Heart left ventricle (tissue), 16 donors: ENCODE data around the gene LYVE1. TPM values are rescaled to one million over a fixed set of nuclear protein-coding genes. Genes with fewer than 3 reads are reported as not detected.

ENCODE experiments used
- ATAC-seq, 4 donors: fragments of 200-7000 bp; cut with Tn5 transposase; one replicate each; pipeline ENCODE4 v1.9.1; 2020 to 2022; ENCODE audit warnings: moderate library complexity in 4 of 4, mild to moderate bottlenecking in 3 of 4, moderate number of reproducible peaks in 1 of 4
- DNase-seq, 5 donors: peaks; one replicate each; pipeline ENCODE4 v3.0.0-alpha.2; 2020
- H3K27ac ChIP-seq, 12 donors: fragments of 200-600 bp; sonication (generic) in 4 of 12; one replicate each; pipeline versions ENCODE4 v1.5.0 to v1.8.0; 2016 to 2022; ENCODE audit warnings: mild to moderate bottlenecking in 2 of 12
- H3K27me3 ChIP-seq, 9 donors: fragments of 200-600 bp; sonication (generic) in 2 of 9; one replicate each; pipeline versions ENCODE4 v1.5.1 to v1.8.0; 2016 to 2022; ENCODE audit warnings: mild to moderate bottlenecking in 3 of 9
- H3K36me3 ChIP-seq, 9 donors: fragments of 200-600 bp; sonication (generic) in 2 of 9; one replicate each; pipeline versions ENCODE4 v1.5.0 to v1.8.0; 2018 to 2022; ENCODE audit warnings: mild to moderate bottlenecking in 2 of 9
- H3K4me1 ChIP-seq, 12 donors: fragments of 200-600 bp; sonication (generic) in 4 of 12; one replicate each; pipeline versions ENCODE4 v1.5.0 to v1.8.0; 2016 to 2022; ENCODE audit warnings: mild to moderate bottlenecking in 3 of 12
- H3K4me3 ChIP-seq, 12 donors: fragments of 200-600 bp; sonication (generic) in 4 of 12; one replicate each; pipeline versions ENCODE4 v1.5.0 to v1.8.0; 2017 to 2022; ENCODE audit warnings: mild to moderate bottlenecking in 9 of 12, moderate library complexity in 4 of 12
- H3K9me3 ChIP-seq, 12 donors: fragments of 200-600 bp; sonication (generic) in 4 of 12; one replicate each; pipeline versions ENCODE4 v1.5.0 to v1.8.0; 2016 to 2022; ENCODE audit warnings: mild to moderate bottlenecking in 1 of 12
- POLR2A ChIP-seq, 2 donors: fragments of 450-650 bp; IDR thresholded peaks; one replicate each; pipeline ENCODE4 v1.6.1; 2017; ENCODE audit warnings: antibody characterized with exemption in 2 of 2, mild to moderate bottlenecking in 2 of 2, moderate library complexity in 2 of 2
- WGBS, 4 donors: extraction: QIAGEN DNeasy Blood & Tissue Kit in 2 of 4; methylation state at CpG; one replicate each; pipeline versions ENCODE4 v1.1.5 to v1.1.7; 2013 to 2018; 5-methylcytosine and 5-hydroxymethylcytosine counted together
- intact Hi-C, 10 donors: fragments of 100-400 bp; cut with DNase I; formaldehyde crosslinking; loops; one replicate each; pipeline versions ENCODE4 v1.11.1 to v1.14.2; 2022
- polyA plus RNA-seq, 2 donors: library from polyadenylated mRNA; stranded (reverse); fragments of 200-250 nt; gene quantifications; one replicate each; pipeline ENCODE4 v1.2.3, GENCODE V29; 2013
- total RNA-seq, 9 donors: library from RNA; depleted of rRNA in 2 of 9; stranded (reverse); fragments of >200 nt in 2 of 9; fragmentation: NEBNext Ultra II Directional in 3 of 9; extraction: Animal tissue kit (Norgen Biotek cat#: 25700) in 3 of 9; gene quantifications; one replicate each; pipeline versions ENCODE4 v1.1.0 to v1.2.4, GENCODE V29; 2016 to 2023
- TF ChIP-seq, protein P1 (sequence below), 12 donors: fragments of 200-600 bp; sonication (generic) in 4 of 12; IDR thresholded peaks; one replicate each; pipeline versions ENCODE4 v1.5.0 to v1.8.0; 2018 to 2022; ENCODE audit warnings: antibody characterized with exemption in 12 of 12, mild to moderate bottlenecking in 5 of 12
- donor health status: ischemic (EF 13 %, LVEDD 7.1; RV severe dilation, severe dysfunction).
- donor health status: healthy with polysubstance abuse.
- donor health status: DM: no; HTN: yes; CAD: no.
- donor health status: DM: no; HTN: no; CAD: no.
- donor health status: ischemic (EF 25% LVEDD 6.9; RV normal size, moderate dysfunction).
- donor health status: ischemic (EF 25% LVEDD 5.7; RV mildly dilated, moderate dysfunction).
- donor health status: healthy.
- donor health status: DM: yes; HTN: yes; CAD: no.
- donor health status: ischemic (EF 35%, LVEDD 5.7; RV mildly dilated, moderate dysfunction).
- donor health status: nonischemic (EF 11% LVEDD 7.7; RV severe dilation, severe dysfunction).
- donor health status: DM: yes; HTN: yes; CAD: no.
- donor health status: PGD.
- donor health status: ischemic (EF 29% LVEDD 5.4; RV normal size, mild dysfunction).
- donor health status: nonischemic (EF 23%, LVEDD 6.1; RV moderate dilation, normal function).

Gene LYVE1
- total and polyA plus RNA-seq, 11 donors: 8.1 to 163 (median 24.1) TPM

DNA sequence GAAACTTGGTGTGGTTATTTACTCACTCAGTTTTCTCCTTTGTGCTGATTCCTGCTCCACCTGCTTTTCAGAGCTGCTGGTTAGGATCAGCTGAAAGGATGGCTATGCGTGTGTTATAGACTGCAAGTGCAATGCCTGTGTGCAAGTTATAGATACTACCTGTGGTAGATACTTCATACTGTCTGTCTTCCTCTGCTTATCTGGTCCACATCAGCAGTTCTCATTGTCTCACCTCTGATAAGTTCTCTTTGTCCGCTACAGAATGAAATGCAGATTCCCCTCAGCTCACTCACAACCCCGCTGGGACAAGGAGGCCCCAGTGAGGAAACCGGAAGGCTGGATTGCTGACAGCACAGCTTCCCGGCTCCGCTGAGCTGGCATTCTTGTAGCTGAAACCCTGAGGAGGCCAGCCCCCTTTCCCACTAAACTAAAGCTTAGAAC, 37.5 kb upstream of the LYVE1 start:
- H3K4me1 ChIP-seq: peaks cover 0 to 86% (median 20%) of the 10 kb centered on the region in 12 donors
- H3K4me3 ChIP-seq: peak overlapping the region in 3 of 12 donors; percentile 6 to 40 (median 10)
- intact Hi-C loops: no loop called here
- H3K27ac ChIP-seq: peak overlapping the region in 9 of 12 donors; percentile 0 to 92 (median 52)
- ATAC-seq (peak in 3 of 4 donors; percentile 60 to 71 (median 67)), DNase-seq (peak; percentile 51 to 82 (median 81))
- no peaks in the 10 kb centered on the region for H3K9me3 ChIP-seq
- H3K27me3 ChIP-seq: no peaks in the 10 kb centered on the region
- 35 to 53% (median 47%) methylated on average over 6 of the region's 6 CpGs for WGBS, 4 donors
- TF ChIP-seq, protein P1, sequence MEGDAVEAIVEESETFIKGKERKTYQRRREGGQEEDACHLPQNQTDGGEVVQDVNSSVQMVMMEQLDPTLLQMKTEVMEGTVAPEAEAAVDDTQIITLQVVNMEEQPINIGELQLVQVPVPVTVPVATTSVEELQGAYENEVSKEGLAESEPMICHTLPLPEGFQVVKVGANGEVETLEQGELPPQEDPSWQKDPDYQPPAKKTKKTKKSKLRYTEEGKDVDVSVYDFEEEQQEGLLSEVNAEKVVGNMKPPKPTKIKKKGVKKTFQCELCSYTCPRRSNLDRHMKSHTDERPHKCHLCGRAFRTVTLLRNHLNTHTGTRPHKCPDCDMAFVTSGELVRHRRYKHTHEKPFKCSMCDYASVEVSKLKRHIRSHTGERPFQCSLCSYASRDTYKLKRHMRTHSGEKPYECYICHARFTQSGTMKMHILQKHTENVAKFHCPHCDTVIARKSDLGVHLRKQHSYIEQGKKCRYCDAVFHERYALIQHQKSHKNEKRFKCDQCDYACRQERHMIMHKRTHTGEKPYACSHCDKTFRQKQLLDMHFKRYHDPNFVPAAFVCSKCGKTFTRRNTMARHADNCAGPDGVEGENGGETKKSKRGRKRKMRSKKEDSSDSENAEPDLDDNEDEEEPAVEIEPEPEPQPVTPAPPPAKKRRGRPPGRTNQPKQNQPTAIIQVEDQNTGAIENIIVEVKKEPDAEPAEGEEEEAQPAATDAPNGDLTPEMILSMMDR (IDR thresholded peaks at IDR 0.05): no peak
- no peak for TF ChIP-seq POLR2A (IDR thresholded peaks at IDR 0.05)
- no peaks in the 10 kb centered on the region for H3K36me3 ChIP-seq

DNA sequence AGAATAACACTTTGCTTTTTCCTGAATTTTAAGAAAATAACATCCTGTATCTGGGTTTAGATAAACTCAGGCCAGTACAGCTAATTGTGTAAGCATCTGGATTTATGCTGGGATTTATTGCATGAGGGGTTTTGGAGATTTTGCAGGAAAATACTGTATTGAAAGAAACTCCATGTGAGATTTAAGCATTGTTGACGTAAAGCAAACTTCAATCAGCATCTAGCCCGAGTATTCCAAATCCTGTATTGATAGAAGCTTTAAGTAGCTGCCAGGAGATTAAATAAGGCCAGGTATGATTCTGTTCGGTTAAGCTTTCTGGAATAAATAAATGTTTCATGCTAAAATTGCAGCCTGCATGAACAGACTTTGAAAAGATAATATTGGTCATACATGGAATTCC, 36.3 kb upstream of the LYVE1 start:
- TF ChIP-seq POLR2A (IDR thresholded peaks at IDR 0.05): no peak
- TF ChIP-seq, protein P1 (IDR thresholded peaks at IDR 0.05): no peak
- ATAC-seq (no peak), DNase-seq (no peak)
- peaks cover 0 to 3% (median 0%) of the 10 kb centered on the region in 9 donors for H3K36me3 ChIP-seq
- H3K4me1 ChIP-seq: peaks cover 0 to 90% (median 20%) of the 10 kb centered on the region in 12 donors
- 76 to 84% (median 80%) methylated on average over 3 of the region's 3 CpGs for WGBS, 4 donors
- no peak overlapping the region for H3K4me3 ChIP-seq
- intact Hi-C loops: no loop called here
- no peaks in the 10 kb centered on the region for H3K27me3 ChIP-seq
- H3K9me3 ChIP-seq: no peaks in the 10 kb centered on the region
- peak overlapping the region in 9 of 12 donors; percentile 12 to 92 (median 48) for H3K27ac ChIP-seq

DNA sequence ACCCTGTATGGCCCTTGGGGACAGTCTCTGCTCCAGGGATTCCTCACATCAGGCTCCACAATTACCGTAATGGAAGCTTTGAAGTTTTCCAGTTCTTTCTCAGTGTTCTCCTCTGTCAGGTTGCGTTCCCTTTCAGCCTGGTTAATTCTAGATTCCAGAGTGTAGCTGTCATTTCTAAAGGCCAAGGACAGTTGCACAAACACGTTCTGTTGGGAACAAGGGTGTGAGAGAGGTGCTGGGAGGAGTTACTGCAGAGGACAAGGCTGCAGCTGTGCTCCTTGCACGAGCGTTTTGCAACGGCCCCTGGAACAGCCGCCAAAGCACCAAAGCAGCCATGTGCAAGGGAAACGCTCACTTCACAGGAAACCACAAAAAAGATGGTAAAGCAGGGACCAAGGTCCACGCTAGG, 35.9 kb upstream of the LYVE1 start:
- DNase-seq: peak in 3 of 5 donors; percentile 62 to 73 (median 68)
- ATAC-seq: peak; percentile 46 to 88 (median 75)

DNA sequence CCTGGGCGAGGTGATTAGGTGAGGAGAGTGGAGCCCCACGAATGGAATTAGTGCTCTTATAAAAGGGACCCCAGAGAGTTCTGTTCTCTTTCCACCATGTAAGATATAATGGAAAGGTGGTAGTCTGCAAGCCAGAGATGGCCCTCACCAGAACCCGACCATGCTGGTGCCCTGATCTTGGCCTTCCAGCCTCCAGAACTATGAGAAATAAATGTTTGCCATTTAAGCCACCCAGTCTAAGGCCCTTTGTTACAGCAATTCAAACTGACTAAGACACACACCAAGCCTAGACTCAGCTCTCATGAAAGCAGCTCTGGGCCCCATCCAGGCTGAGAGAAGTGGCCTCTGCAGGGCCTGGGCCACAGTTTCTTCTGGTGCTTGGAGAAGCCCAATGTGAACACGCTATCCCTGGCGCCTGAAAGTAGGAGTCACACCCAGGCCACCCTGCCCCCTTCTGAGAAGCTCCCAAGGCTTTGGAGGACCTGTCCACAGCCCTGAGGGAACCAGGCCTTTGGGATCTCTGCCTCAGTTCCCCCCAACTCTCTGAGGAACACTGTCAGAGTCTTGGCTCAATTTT, 35.3 kb upstream of the LYVE1 start:
- Histone ChIP-seq H3K4me3 (no peak overlapping the region), H3K36me3 (peaks cover 0 to 8% (median 0%) of the 10 kb centered on the region in 9 donors), H3K9me3 (no peaks in the 10 kb centered on the region), H3K4me1 (peaks cover 0 to 90% (median 20%) of the 10 kb centered on the region in 12 donors), H3K27me3 (no peaks in the 10 kb centered on the region), H3K27ac (peak overlapping the region in 11 of 12 donors; percentile 4 to 92 (median 48))
- intact Hi-C loops: no loop called here
- 94 to 98% (median 95%) methylated on average over 5 of the region's 5 CpGs for WGBS, 4 donors
- DNase-seq (no peak), ATAC-seq (no peak)
- TF ChIP-seq POLR2A (IDR thresholded peaks at IDR 0.05): no peak
- TF ChIP-seq, protein P1 (IDR thresholded peaks at IDR 0.05): no peak

More for the DNA sequence above, 35.9 kb upstream of the LYVE1 start:
- no peak overlapping the region for H3K4me3 ChIP-seq
- H3K4me1 ChIP-seq: peaks cover 0 to 90% (median 20%) of the 10 kb centered on the region in 12 donors
- H3K27me3 ChIP-seq: no peaks in the 10 kb centered on the region
- H3K27ac ChIP-seq: peak overlapping the region; percentile 4 to 92 (median 46)
- intact Hi-C loops: no loop called here
- no peaks in the 10 kb centered on the region for H3K9me3 ChIP-seq
- 42 to 52% (median 44%) methylated on average over 9 of the region's 9 CpGs for whole genome bisulfite sequencing, 4 donors
- no peak for TF ChIP-seq POLR2A (IDR thresholded peaks at IDR 0.05)
- TF ChIP-seq, protein P1 (IDR thresholded peaks at IDR 0.05): no peak
- peaks cover 0 to 3% (median 0%) of the 10 kb centered on the region in 9 donors for H3K36me3 ChIP-seq
